SK-N-SH (cell line): Measurements from ENCODE around the gene KCNJ18.
"Not testable (repeated sequence)": the region's sequence is repeated elsewhere in the genome, so short reads cannot be mapped to it uniquely, and the experiment has no call there.

Experiments
- CHD2 ChIP-seq: fragments of 150-350 bp; IDR thresholded peaks from 2 replicates; pipeline ENCODE4 v1.6.1; 2018; ENCODE audit warnings: low read length; ENCODE audit not compliant: partially characterized antibody
- ELF1 ChIP-seq: IDR thresholded peaks from 2 replicates; pipeline ENCODE4 v1.4.0; 2012
- EZH2phosphoT487 ChIP-seq: fragments of 200-600 bp; sonication (generic); IDR thresholded peaks from 2 replicates; pipeline ENCODE4 v1.6.1; 2017; ENCODE audit warnings: low read depth, mixed run types, mild to moderate bottlenecking, antibody characterized with exemption, moderate library complexity, borderline replicate concordance
- FOXM1 ChIP-seq: IDR thresholded peaks from 2 replicates; pipeline ENCODE4 v1.4.0; 2012; ENCODE audit warnings: low read depth, mild to moderate bottlenecking
- NRF1 ChIP-seq: IDR thresholded peaks from 2 replicates; pipeline ENCODE4 v1.6.1; 2012; ENCODE audit warnings: low read depth, mild to moderate bottlenecking, low read length
- RFX5 ChIP-seq: IDR thresholded peaks from 2 replicates; pipeline ENCODE4 v1.6.1; 2012; ENCODE audit warnings: mild to moderate bottlenecking, improper control_type of control experiment, low read length
- SIN3A ChIP-seq: IDR thresholded peaks from 2 replicates; pipeline ENCODE4 v1.6.1; 2012; ENCODE audit warnings: low read depth, mild to moderate bottlenecking, low read length, moderate library complexity, borderline replicate concordance
- TAF1 ChIP-seq: IDR thresholded peaks from 2 replicates; pipeline ENCODE4 v1.6.1; 2012; ENCODE audit warnings: low read depth, mild to moderate bottlenecking, low read length, moderate library complexity, borderline replicate concordance
- YY1 ChIP-seq: IDR thresholded peaks from 2 replicates; pipeline ENCODE4 v1.4.0; 2012; ENCODE audit warnings: low read depth, mild to moderate bottlenecking
- TF ChIP-seq, protein P1 (sequence below): fragments of 200-600 bp; sonication (generic); IDR thresholded peaks from 2 replicates; pipeline ENCODE4 v1.6.1; 2017; ENCODE audit warnings: antibody characterized with exemption, mild to moderate bottlenecking, moderate library complexity
- TF ChIP-seq, protein P2 (sequence below): IDR thresholded peaks from 2 replicates; pipeline ENCODE4 v1.6.1; 2012; ENCODE audit warnings: mild to moderate bottlenecking, low read depth, low read length, moderate library complexity

DNA sequence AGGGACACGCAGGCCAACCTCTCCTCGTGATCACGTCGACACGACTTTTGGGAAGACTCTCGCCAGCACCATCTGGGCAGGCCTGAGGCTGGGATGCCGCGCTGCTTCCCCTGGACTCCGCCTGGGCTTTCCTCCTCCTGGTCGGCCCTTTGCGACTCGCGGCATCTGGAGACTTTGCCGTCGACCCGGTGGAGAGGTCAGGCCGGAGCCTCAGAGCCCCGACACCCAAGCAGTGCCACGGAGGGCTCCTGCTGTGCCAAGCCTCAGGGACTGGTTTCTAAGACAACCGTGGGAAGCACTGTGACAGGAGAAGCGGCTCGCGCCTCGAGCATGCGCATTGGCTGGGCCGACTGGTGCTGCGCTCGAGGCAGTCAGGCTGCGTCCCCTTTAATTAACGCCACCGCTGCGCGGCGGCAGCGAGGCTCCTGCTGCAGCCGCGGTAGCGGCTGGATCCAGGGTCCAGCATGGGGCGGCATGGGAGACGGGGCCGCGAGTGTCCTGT lies 11.4 kb upstream of the KCNJ18 start:
- not testable (repeated sequence) for TF ChIP-seq YY1, TAF1, ELF1, SIN3A, CHD2, EZH2phosphoT487, FOXM1, RFX5
- TF ChIP-seq, protein P1, sequence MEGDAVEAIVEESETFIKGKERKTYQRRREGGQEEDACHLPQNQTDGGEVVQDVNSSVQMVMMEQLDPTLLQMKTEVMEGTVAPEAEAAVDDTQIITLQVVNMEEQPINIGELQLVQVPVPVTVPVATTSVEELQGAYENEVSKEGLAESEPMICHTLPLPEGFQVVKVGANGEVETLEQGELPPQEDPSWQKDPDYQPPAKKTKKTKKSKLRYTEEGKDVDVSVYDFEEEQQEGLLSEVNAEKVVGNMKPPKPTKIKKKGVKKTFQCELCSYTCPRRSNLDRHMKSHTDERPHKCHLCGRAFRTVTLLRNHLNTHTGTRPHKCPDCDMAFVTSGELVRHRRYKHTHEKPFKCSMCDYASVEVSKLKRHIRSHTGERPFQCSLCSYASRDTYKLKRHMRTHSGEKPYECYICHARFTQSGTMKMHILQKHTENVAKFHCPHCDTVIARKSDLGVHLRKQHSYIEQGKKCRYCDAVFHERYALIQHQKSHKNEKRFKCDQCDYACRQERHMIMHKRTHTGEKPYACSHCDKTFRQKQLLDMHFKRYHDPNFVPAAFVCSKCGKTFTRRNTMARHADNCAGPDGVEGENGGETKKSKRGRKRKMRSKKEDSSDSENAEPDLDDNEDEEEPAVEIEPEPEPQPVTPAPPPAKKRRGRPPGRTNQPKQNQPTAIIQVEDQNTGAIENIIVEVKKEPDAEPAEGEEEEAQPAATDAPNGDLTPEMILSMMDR, result not testable (repeated sequence)
- TF ChIP-seq NRF1, result peak; percentile 43; the same call in 1 of the 2 replicates
- TF ChIP-seq, protein P2, sequence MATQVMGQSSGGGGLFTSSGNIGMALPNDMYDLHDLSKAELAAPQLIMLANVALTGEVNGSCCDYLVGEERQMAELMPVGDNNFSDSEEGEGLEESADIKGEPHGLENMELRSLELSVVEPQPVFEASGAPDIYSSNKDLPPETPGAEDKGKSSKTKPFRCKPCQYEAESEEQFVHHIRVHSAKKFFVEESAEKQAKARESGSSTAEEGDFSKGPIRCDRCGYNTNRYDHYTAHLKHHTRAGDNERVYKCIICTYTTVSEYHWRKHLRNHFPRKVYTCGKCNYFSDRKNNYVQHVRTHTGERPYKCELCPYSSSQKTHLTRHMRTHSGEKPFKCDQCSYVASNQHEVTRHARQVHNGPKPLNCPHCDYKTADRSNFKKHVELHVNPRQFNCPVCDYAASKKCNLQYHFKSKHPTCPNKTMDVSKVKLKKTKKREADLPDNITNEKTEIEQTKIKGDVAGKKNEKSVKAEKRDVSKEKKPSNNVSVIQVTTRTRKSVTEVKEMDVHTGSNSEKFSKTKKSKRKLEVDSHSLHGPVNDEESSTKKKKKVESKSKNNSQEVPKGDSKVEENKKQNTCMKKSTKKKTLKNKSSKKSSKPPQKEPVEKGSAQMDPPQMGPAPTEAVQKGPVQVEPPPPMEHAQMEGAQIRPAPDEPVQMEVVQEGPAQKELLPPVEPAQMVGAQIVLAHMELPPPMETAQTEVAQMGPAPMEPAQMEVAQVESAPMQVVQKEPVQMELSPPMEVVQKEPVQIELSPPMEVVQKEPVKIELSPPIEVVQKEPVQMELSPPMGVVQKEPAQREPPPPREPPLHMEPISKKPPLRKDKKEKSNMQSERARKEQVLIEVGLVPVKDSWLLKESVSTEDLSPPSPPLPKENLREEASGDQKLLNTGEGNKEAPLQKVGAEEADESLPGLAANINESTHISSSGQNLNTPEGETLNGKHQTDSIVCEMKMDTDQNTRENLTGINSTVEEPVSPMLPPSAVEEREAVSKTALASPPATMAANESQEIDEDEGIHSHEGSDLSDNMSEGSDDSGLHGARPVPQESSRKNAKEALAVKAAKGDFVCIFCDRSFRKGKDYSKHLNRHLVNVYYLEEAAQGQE, result not testable (repeated sequence)
